RWPE1 (cell line): ENCODE data around the gene CRABP1.

Experiments used
- CTCF ChIA-PET: fragments of 350-600 bp; sonication (Branson Sonifier 250); formaldehyde crosslinking; extraction: SDS; loops from one replicate; lab custom pipeline; 2021; lab: Yijun Ruan, JAX
- POLR2A ChIA-PET: fragments of 400-600 bp; formaldehyde crosslinking; extraction: SDS; loops from one replicate; lab custom pipeline; 2020; ENCODE audit warnings: antibody characterized with exemption; ENCODE audit not compliant: low non-redundant PET; lab: Yijun Ruan, JAX
- DNase-seq: peaks from one replicate; pipeline ENCODE4 v3.0.0; 2012; ENCODE audit warnings: low spot score
- H3K27ac ChIP-seq: fragments of 450-650 bp; 2 replicates; pipeline ENCODE4 v1.5.1; 2017
- CTCF ChIP-seq: fragments of 450-650 bp; conservative IDR thresholded peaks from 2 replicates; pipeline ENCODE4 v1.5.1; 2017; ENCODE audit warnings: low read depth, mild to moderate bottlenecking

Gene CRABP1

GRCh38 chr15:78350058-78350457, 9.9 kb downstream of the CRABP1 start:
- CTCF ChIA-PET, result interaction anchor here (0.6 kb wide), 1 partner anchor 73 kb away, joined by 3 read pairs; no protein-coding TSS in a partner anchor

GRCh38 chr15:78351539-78351938, 11.4 kb downstream of the CRABP1 start:
- POLR2A ChIA-PET, result no interaction called here
- CTCF ChIA-PET, result no interaction called here
- no peak for DNase-seq
- H3K27ac ChIP-seq, result no peak overlapping the region
- TF ChIP-seq CTCF, result no peak

More at GRCh38 chr15:78350058-78350457, 9.9 kb downstream of the CRABP1 start:
- POLR2A ChIA-PET, result no interaction called here
- no peak for DNase-seq
- no peak overlapping the region for H3K27ac ChIP-seq
- TF ChIP-seq CTCF, result no peak

GRCh38 chr15:78353093-78353492, 12.9 kb downstream of the CRABP1 start:
- TF ChIP-seq CTCF, result no peak
- CTCF ChIA-PET, result interaction anchor here (0.6 kb wide), 1 partner anchor 25 kb away, joined by 5 read pairs; no protein-coding TSS in a partner anchor
- DNase-seq, result peak; percentile 67

GRCh38 chr15:78355177-78355576, 15.0 kb downstream of the CRABP1 start:
- POLR2A ChIA-PET, result no interaction called here
- no peak for DNase-seq
- no peak for TF ChIP-seq CTCF
- H3K27ac ChIP-seq, result no peak overlapping the region
- CTCF ChIA-PET, result no interaction called here

More at GRCh38 chr15:78353093-78353492, 12.9 kb downstream of the CRABP1 start:
- H3K27ac ChIP-seq, result no peak overlapping the region
- POLR2A ChIA-PET, result no interaction called here

- no peak overlapping the region for H3K27ac ChIP-seq
- ChIA-PET CTCF (no interaction called here), POLR2A (no interaction called here)
- DNase-seq, result no peak
- TF ChIP-seq CTCF, result no peak
Measured at GRCh38 chr15:78358102-78358870, 18.1 kb downstream of the CRABP1 start.

- no peak overlapping the region for H3K27ac ChIP-seq
- CTCF ChIA-PET, result interaction anchor here (0.6 kb wide), 1 partner anchor 10 kb away, joined by 3 read pairs; no protein-coding TSS in a partner anchor
- TF ChIP-seq CTCF, result no peak
- no peak for DNase-seq
- POLR2A ChIA-PET, result no interaction called here
Measured at GRCh38 chr15:78359041-78359808, 19.1 kb downstream of the CRABP1 start.
